Natural killer cell (primary cell): ENCODE results near the gene KIF3B. TPM values are rescaled to one million over a fixed set of nuclear protein-coding genes. Genes with fewer than 3 reads are reported as not detected.

Source experiments
- ATAC-seq, 3 donors: fragments of 150-1000 bp in 2 of 3; fragments of 200-7000 bp in 1 of 3; cut with Tn5 transposase; 1 replicate in 1 of 3; 2 replicates in 2 of 3; pipeline ENCODE4 v1.10.0; 2021; ENCODE audit warnings: mild to moderate bottlenecking in 2 of 3, moderate library complexity in 2 of 3
- DNase-seq, 2 donors: peaks; one replicate each; pipeline versions ENCODE4 v3.0.0 to v3.0.0-alpha.2; 2013 to 2021; ENCODE audit warnings: mixed read lengths in 1 of 2
- H3K27ac ChIP-seq: one replicate; pipeline ENCODE4 v1.5.1; 2013; ENCODE audit warnings: mild to moderate bottlenecking, low read length
- H3K27me3 ChIP-seq: one replicate; pipeline ENCODE4 v1.6.1; 2013; ENCODE audit warnings: low read length; ENCODE audit not compliant: control insufficient read depth, insufficient read depth
- H3K36me3 ChIP-seq: one replicate; pipeline ENCODE4 v1.6.1; 2013; ENCODE audit warnings: low read length; ENCODE audit not compliant: control insufficient read depth, insufficient read depth
- H3K4me1 ChIP-seq: one replicate; pipeline ENCODE4 v1.6.1; 2013; ENCODE audit warnings: low read length; ENCODE audit not compliant: control insufficient read depth, insufficient read depth
- H3K4me3 ChIP-seq: one replicate; pipeline ENCODE4 v1.5.1; 2013; ENCODE audit warnings: low read length
- H3K9me3 ChIP-seq: one replicate; pipeline ENCODE4 v1.6.1; 2013; ENCODE audit warnings: low read length; ENCODE audit not compliant: control insufficient read depth, insufficient read depth
- H3K27ac Mint-ChIP-seq, 2 donors: one replicate each; pipeline ENCODE4 v1.8.0; 2022; ENCODE audit warnings: mild to moderate bottlenecking in 2 of 2, mixed read lengths in 2 of 2, moderate library complexity in 1 of 2
- H3K27me3 Mint-ChIP-seq, 2 donors: one replicate each; pipeline ENCODE4 v1.8.0; 2022; ENCODE audit warnings: low read depth in 2 of 2, mixed read lengths in 2 of 2
- H3K36me3 Mint-ChIP-seq: one replicate; pipeline ENCODE4 v1.8.0; 2022; ENCODE audit warnings: mixed read lengths
- H3K4me1 Mint-ChIP-seq, 2 donors: one replicate each; pipeline ENCODE4 v1.8.0; 2022; ENCODE audit warnings: mixed read lengths in 2 of 2
- H3K4me3 Mint-ChIP-seq: one replicate; pipeline ENCODE4 v1.8.0; 2022; ENCODE audit warnings: mild to moderate bottlenecking, moderate library complexity, mixed read lengths
- H3K9me3 Mint-ChIP-seq, 2 donors: one replicate each; pipeline ENCODE4 v1.8.0; 2022; ENCODE audit warnings: mixed read lengths in 2 of 2
- CTCF ChIP-seq: fragments of 200-600 bp; IDR thresholded peaks from one replicate; pipeline ENCODE4 v1.8.0; 2022; ENCODE audit warnings: antibody characterized with exemption
- WGBS: methylation state at CpG from one replicate; pipeline ENCODE4 v1.1.7; 2013; ENCODE audit warnings: missing lambda C conversion rate; ENCODE audit not compliant: insufficient coverage; 5-methylcytosine and 5-hydroxymethylcytosine counted together
- intact Hi-C: fragments of 100-400 bp; cut with micrococcal nuclease; formaldehyde crosslinking; loops from one replicate; pipeline ENCODE4 v1.14.2; 2022
- total RNA-seq, 4 donors: library from RNA; stranded (reverse); fragments of 120-200 nt in 1 of 4; gene quantifications; one replicate each; pipeline versions ENCODE4 v1.2.3 to v1.2.4, GENCODE V29; 2013 to 2022

KIF3B gene
- total RNA-seq, 3 donors from 2014 or later (not counting 1 experiment from before 2014, with no cell fraction given), result 10.2 to 14.3 (median 13.2) TPM

GRCh38 chr20:32304131-32304746 is 26.8 kb downstream of the KIF3B start:
- H3K9me3 Mint-ChIP-seq, result no peaks in the 10 kb centered on the region
- WGBS, result 85% methylated on average over 2 of the region's 2 CpGs
- no peak overlapping the region for H3K4me3 Mint-ChIP-seq
- no peak for TF ChIP-seq CTCF
- no peak overlapping the region for H3K27ac ChIP-seq
- H3K4me3 ChIP-seq, result no peak overlapping the region
- H3K9me3 ChIP-seq, result no peaks in the 10 kb centered on the region
- H3K27me3 ChIP-seq, result no peaks in the 10 kb centered on the region
- ATAC-seq, result no peak
- peak overlapping the region in 1 of 2 donors; percentile 43 for H3K27ac Mint-ChIP-seq
- H3K27me3 Mint-ChIP-seq, result no peaks in the 10 kb centered on the region
- no peaks in the 10 kb centered on the region for H3K36me3 Mint-ChIP-seq
- intact Hi-C loops, result no loop called here
- H3K36me3 ChIP-seq, result no peaks in the 10 kb centered on the region
- DNase-seq, result no peak
- no peaks in the 10 kb centered on the region for H3K4me1 ChIP-seq
- peaks cover under 1 to 9% of the 10 kb centered on the region in 2 donors for H3K4me1 Mint-ChIP-seq

GRCh38 chr20:32312718-32313424 is 35.4 kb downstream of the KIF3B start:
- H3K27ac Mint-ChIP-seq, result no peak overlapping the region
- H3K27ac ChIP-seq, result no peak overlapping the region
- no peaks in the 10 kb centered on the region for H3K27me3 ChIP-seq
- H3K9me3 ChIP-seq, result no peaks in the 10 kb centered on the region
- H3K36me3 ChIP-seq, result peaks cover 35% of the 10 kb centered on the region
- no peak overlapping the region for H3K4me3 Mint-ChIP-seq
- H3K9me3 Mint-ChIP-seq, result no peaks in the 10 kb centered on the region
- no peak for ATAC-seq
- no peaks in the 10 kb centered on the region for H3K4me1 ChIP-seq
- H3K4me3 ChIP-seq, result no peak overlapping the region
- H3K36me3 Mint-ChIP-seq, result peaks cover 19% of the 10 kb centered on the region
- TF ChIP-seq CTCF, result no peak
- H3K27me3 Mint-ChIP-seq, result no peaks in the 10 kb centered on the region
- WGBS, result 94% methylated on average over 3 of the region's 3 CpGs
- H3K4me1 Mint-ChIP-seq, result peaks cover 0 to 8% of the 10 kb centered on the region in 2 donors
- no peak for DNase-seq
- intact Hi-C loops, result no loop called here

GRCh38 chr20:32314768-32315167 is 37.3 kb downstream of the KIF3B start:
- no peak overlapping the region for H3K27ac Mint-ChIP-seq
- Histone ChIP-seq H3K27ac (no peak overlapping the region), H3K9me3 (no peaks in the 10 kb centered on the region), H3K27me3 (no peaks in the 10 kb centered on the region), H3K36me3 (peaks cover 34% of the 10 kb centered on the region), H3K4me3 (no peak overlapping the region), H3K4me1 (no peaks in the 10 kb centered on the region)
- ATAC-seq, result no peak
- H3K4me1 Mint-ChIP-seq, result peaks cover 0 to 8% of the 10 kb centered on the region in 2 donors
- H3K4me3 Mint-ChIP-seq, result no peak overlapping the region
- no peaks in the 10 kb centered on the region for H3K9me3 Mint-ChIP-seq
- peaks cover 19% of the 10 kb centered on the region for H3K36me3 Mint-ChIP-seq
- DNase-seq, result no peak
- no peak for TF ChIP-seq CTCF
- intact Hi-C loops, result no loop called here
- 100% methylated on average over 1 of the region's 1 CpG for WGBS
- no peaks in the 10 kb centered on the region for H3K27me3 Mint-ChIP-seq
